GM18861 (cell line): Measurements from ENCODE around the gene CA5A.
"Not testable (repeated sequence)": the region's sequence is repeated elsewhere in the genome, so short reads cannot be mapped to it uniquely, and the experiment has no call there.

ENCODE experiments used
- ATAC-seq: cut with Tn5 transposase; IDR thresholded peaks from one replicate; pipeline ENCODE4 v1.9.1; 2021; ENCODE audit not compliant: unreplicated experiment

Gene CA5A

DNA sequence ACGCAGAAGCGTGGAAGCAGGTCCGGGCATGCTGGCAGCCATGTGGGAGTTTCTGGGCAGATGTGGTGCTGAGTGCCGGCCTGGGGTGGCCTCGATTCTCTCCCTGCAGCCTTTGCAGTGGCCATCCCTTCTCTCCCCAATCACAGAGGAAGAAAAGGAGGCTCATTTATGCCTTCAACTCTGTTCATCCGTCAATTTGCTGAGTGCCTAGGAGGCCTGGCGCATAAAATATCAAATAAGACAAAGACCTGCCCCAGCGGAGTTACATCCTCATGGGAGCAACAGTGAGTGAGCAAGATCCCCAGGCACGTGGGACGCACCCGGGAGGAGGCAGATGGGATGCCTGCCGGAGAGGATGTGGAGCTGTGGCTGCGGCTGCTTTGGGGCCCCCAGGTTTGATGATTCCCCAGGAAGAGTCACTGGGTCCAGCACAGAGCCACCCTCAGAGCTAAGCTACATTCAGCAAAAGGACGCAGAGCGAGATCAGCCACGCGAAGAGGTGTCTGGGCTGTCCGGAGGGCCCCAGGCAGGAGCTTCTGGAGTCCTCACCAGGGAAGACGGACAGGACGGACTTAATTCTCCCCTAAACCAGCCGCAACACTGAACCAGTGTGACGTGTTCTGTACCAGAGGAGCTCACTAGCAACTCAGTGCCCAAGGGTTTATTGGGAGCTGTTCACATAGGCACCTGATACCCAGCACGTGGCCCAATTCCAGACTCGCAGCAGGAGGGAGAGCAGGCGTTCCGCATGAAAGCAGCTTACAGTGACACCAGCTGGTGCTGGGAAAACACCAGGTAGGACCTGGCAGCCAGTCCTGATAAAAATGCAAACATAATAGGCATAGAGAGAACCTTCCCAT is 11.3 kb downstream of the CA5A start:
- no peak for ATAC-seq

DNA sequence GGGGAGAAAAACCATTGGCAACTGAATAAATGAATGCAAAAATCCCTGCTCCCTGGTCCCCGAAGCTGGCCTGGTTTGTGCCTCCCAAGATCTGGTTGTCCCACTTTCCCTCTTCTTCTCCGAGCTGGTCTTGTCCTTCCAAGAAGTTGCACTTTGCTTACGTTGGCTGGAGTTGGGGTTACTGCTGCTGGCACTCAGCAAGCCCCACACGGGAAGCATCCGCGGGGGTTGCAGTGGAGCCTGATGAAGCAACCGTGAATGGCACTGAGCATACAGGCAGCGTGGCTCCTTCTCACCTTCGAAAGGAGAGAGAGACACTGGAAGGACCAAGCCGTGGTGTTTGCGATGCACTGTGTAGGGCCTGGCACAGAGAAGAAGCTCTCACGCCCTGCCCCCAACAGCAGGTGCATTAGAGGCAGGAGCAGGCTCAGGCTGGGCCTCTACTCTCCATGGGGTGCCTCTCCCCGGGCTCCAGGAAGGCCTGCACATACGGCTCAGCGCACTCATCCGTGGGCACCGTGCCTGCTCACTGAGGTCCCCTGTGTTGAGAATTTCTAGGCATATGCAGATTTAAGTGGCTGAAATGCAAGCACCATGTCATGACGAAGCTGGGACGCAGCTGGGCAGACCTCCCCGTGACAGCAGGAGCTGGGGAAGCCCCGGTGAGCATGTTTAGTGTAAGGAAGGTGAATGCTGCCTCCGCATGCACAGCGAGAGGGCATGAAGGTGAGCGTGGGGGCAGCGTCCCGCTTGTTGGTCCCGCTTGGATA is 12.1 kb downstream of the CA5A start:
- no peak for ATAC-seq

DNA sequence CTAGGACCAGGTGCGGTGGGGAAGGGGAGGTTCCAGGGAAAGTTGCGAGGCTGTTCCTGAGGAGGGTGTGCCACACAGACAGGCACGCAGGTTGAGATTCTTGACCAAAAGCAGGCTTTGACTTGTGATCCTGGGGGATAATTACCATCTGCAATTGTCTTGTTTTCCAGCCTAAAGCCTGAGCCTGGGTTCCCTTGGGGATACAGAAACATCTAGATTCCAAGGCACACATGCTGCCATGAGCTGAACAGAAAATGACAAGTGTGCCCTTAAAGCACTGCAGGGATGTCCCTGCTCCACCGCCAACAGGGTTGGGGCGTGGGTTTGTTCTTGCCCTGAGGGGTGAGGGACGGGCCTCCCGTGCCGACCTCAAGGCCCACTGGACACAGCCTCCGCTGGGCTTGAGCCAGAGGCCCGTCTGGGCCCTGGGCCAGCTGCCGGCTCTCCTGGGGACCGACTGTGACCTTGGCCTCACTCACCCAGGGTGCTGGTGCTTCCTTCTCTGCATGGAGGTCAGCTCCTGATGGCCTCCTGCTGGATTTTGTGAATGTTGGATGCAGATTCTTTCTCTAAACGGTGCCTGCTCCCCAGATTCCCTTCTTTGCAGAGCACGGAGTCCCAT is 14.0 kb downstream of the CA5A start:
- no peak for ATAC-seq

DNA sequence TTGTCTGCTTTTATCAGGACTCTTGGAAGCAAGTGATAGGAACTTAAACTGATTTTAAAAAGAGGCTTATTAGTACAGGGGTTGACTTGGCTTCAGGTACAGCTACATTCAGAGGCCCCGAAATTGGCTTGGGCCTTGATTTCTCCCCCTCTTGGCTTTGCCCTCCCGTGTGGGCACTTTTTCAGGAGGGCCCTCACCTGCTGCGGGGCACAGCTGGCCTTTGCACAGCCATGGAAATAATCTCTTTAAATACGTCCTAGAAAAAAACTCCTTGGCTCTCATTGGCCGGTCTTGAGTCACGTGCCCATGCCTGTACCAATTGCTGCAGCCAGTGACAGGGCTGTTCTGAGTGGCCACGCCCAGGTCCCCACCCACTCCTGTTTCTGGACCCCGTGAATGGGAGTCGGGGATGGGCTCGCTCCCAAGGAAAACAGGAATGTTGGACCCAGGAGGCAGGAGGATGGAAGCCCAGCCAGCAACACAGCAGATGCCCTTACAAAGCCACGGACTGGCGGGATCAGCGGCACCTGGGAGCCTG is 15.0 kb downstream of the CA5A start:
- no peak for ATAC-seq

DNA sequence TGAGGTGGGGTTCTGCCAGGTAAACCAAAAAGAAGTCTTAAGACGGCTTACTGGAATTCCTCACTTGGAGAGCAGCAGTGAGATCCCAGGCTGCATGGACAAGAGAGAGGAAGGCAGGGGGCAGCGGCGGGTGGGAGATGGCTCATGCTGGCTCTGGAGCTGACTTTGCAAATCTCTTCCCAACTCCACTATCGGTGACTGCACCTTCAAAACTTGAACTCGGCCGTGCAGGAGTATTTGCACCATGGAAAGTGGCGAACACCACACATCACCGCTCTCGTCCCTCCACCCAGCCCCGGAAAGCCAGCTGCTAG is 16.7 kb downstream of the CA5A start:
- no peak for ATAC-seq

DNA sequence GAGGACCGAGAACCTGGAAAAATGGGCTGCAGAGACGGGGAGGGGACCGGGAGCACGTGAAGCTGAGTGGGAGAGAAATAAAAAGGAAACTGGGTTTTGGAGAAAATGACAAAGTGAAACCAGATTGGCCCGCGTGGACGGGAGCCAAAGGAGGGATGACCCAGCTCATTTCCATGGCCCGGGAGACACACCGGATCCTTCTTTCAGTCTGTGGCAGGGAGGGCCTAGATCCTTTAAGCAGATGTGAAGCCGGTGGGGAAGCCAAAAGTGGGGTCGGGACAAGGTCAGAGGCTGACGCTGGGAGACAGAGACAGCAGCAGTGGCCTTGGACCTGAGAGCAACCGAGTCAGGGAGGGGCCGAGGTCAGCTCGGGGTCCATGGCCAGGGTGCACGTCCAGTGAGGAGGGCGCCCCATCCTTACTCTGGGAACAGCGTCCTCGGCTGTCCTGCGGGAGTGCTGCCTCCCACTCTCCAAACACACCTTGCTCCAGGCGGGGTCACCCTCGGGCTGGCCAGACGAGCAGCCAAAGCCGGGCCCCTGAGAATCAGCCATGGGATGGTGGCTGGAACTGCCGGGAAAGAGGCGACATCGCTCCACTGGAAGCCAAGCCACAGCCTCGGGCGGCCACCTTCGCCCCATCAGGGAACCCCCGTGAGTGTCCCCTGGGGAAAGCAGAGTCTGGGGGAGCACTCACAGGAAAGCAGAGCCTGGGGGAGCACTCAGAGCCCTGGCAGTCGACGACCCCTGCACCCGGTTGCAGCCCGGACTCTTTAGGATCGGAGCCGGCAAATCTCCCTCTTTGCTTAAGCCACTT is 17.3 kb downstream of the CA5A start:
- ATAC-seq = no peak

DNA sequence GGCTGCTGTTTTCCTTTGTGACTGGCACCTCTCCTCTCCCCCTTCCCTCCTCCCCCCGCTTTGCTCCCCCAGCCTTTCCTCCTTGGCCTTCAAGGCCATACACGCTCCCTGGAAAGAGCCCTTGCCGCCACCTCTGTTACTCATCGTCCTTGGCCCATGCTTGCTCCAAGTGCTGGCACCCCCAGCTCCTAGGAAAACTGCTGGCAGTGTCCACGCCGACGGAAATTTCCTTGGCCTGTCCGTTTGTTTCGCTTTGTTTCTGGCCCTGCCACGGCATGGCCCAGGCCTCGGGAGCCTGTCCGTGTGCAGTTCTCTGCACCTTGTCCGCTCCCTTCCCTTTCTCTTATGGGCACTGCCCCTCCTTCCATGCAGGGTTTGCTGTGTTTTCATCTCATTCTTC is 18.0 kb downstream of the CA5A start:
- no peak for ATAC-seq

DNA sequence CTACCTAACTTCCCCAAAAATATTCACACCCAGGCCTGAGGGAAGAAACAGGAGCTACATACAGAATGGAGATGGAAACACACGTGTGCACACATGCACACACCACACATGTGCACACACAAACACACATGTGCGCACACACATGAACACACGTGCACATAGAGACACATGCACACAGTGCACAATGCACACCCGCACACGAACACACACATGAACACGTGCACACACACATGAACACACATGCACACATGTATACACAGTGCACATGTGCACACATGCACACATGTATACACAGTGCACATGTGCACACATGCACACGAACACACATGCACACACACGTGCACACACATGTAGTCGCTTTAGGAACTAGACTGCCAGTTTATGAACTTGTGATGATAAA is 18.8 kb downstream of the CA5A start:
- ATAC-seq = no peak

DNA sequence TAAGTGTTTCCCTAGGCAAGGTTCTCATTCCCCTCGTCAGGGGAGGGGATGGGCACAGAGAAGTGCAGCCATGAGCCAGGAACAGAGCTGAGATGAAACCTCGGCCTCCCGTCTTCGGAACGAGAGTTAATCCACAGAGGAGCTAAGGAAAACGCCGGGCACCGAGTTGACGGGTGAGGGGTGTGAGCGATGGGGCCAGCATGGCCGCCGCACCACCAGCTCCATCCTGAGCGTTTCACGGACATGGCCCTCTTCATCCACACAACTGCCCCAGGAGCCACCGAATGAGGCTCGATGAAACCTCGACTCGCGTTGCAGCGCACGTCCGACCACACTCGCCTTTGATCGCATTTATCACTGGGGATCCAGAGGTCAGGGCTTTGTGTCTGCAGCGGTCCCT is 21.5 kb downstream of the CA5A start:
- ATAC-seq = no peak

DNA sequence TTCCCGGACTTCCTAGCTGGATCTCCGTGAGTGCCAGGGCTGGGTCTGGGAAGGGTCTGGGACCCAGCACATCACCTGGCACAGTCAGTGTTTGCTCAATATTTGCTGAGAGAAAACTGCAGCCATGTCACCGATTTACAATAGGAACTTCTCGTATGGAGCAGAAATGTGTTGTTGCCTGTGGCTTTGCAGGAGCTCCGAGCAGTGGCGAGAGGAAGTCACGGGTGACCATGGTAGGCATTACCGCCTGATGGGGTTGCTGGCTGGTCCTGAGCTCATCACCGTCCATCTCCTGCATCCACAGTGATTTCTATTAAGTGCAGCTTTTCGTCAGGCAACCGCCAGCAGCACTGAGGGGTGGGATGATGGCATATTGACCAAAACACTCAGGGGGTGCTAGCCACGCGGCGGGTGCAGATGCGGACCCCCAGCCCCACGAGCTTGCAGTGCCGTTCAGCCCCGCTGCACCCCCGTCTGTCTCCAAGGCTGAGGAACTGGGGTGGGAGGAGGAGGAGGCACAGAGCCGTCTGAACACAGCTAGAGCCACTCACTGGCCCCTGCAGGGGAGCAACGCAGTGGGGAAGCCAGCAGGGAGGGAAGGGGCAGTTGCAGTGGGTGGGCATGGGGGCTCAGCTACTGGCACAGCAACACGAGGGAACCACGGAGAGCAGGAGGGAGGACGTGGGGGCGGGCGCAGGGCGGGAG is 22.2 kb downstream of the CA5A start:
- not testable (repeated sequence) for ATAC-seq

DNA sequence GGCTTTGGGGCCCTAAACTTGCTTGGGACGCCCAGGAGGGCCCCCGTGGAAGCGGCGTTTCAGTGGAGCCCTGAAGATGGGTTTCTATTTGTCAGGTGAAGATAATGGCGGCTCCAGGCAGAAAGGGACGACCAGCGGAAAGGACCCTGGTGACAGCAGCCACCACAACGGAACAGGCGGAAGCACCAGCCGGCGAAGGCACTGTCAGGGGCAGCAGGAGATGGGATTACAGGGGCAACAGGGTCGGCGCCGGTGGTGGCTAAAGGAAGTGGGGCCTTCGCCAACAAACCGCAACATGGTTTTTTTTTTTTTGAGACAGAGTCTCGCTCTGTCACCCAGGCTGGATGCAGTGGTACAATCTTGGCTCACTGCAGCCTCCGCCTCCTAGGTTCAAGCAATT is 23.6 kb downstream of the CA5A start:
- not testable (repeated sequence) for ATAC-seq

DNA sequence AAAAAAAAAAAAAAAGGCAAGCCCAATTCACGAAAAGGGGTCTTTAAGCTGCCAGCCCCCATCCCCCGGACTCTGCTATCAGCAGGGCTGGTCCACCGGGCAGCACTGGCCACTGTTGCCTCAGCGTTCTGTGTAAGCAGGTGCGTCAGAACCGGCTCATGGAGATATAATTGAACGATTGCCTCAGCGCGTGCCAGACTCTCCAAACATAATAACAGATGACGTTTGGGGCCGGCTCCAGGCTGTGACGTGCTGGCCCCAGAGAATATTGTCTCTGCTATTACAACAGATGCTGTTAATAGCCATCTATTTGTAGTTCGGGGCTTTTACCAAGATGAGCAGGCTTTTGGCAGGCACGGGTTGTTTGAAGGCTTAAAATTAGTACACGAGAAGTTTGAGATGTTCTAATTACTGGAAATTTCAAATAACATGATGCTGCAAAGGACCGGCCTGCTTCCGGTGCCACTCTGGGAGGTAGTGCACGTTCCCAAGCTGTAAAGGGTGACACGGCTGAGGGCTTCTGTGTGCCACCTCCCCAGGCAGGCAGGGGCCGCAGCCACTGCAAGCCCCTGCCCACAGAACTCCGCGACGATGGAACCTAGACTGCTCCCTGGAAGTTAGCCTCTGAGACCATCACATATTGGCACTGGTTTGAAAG is 25.1 kb downstream of the CA5A start:
- not testable (repeated sequence) for ATAC-seq

DNA sequence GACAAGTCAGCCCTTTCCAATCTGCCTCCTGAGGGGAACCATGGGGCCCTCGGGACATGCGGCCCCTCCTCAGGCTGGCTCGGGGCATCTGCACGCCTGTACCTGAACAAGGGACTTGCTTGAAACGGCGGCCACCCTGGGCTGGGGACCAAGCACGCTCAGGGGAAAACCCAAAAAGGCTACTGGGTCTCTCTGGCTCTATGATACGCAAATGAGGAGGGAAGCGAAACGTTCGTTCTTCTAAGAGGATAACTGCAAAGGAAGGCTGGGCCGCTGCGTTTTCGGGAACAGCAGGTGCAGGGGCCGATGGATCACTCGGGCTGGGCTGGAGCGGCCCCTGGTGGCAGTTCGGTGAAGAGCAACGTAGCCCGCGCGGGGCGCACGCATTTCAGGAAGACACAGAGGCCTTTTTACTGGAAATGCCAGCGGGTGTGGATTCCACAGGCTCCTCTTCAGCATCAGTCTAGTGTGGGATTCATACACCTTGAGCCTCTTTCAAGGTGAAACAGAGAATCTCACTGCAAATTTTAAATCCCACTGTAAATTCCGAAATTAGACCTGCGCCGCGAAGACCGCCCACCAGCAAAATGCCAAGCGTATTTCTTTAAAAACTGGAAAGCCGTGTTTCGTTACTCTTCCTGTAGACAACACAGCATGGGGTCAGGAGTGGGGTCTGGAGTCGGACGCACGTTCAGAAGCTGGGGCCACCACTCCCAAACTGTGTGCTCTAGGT is 27.0 kb downstream of the CA5A start:
- peak; percentile 78 for ATAC-seq

DNA sequence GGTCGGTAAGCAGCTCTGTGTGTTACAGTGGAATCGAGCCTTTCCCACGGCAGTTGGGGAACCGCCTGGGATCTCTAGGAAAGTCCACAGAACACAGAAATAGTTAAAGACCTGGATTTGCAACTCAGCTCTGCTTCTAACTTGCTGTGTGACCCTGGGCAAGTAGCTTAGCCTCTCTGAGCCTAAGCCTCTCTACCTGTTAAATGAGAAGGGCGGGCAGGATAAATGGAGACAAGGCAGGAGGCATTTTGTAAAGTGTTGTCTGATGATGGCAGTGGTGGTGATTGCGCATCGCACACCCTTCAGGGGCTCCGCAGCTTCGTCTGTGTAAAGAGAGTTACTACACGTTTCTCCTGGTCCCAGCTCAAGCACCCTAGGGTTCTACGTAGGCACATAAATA is 28.2 kb downstream of the CA5A start:
- ATAC-seq = not testable (repeated sequence)

DNA sequence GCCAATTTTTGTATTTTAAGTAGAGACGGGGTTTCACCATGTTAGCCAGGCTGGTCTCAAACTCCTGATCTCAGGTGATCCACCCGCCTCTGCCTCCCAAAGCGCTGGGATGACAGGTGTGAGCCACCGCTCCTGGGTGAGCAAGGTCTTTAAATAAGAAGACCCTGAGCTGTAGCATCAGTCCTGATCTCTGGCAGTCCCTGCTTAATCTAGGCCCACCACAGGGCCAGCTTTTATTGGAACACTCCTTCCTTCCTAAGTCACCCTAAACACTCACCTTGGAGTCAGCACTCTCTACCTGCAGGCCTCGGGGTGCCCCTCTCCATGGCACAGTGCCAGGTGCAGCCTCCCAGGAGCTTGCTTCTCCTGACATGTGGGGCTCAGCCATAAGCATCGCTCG is 30.8 kb downstream of the CA5A start:
- ATAC-seq = not testable (repeated sequence)

DNA sequence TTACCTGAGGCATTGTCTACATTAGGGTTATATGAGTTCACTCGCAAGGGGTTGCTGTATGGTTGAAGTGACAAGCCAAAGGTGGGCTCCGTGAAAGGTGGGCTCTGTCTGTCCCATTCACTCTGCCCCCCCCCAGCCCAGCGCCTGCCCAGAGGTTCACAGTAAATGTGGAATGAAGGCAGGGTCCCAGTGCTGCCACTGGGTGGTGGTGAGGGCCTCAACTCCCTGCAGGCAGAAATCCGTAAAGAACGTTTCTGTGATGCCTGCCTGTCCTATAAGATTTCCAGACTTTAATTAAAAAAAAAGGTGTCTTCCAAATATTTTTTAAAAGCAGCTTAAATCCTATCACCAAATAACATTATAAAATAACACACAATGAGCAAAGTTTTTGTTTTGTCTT is 31.4 kb downstream of the CA5A start:
- not testable (repeated sequence) for ATAC-seq

DNA sequence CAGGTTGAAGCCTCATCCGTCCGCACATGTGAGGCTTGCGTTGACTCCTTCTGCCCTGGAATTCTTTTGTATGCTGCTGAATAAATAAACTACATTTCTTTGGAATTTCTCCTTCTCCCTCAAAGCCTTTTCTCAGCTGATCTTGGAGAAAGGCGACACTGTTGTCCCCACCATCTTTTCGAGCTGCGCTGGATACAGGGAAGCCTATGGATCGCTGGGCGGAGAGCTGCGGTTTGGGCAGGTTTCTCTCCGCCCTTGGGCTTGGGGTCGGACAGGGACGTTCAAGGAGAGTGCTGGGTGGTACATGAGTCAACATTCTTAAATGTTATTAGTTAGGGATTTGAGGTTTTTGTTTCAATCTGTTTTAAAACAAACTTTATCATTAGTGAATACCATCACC is 35.8 kb downstream of the CA5A start:
- not testable (repeated sequence) for ATAC-seq

DNA sequence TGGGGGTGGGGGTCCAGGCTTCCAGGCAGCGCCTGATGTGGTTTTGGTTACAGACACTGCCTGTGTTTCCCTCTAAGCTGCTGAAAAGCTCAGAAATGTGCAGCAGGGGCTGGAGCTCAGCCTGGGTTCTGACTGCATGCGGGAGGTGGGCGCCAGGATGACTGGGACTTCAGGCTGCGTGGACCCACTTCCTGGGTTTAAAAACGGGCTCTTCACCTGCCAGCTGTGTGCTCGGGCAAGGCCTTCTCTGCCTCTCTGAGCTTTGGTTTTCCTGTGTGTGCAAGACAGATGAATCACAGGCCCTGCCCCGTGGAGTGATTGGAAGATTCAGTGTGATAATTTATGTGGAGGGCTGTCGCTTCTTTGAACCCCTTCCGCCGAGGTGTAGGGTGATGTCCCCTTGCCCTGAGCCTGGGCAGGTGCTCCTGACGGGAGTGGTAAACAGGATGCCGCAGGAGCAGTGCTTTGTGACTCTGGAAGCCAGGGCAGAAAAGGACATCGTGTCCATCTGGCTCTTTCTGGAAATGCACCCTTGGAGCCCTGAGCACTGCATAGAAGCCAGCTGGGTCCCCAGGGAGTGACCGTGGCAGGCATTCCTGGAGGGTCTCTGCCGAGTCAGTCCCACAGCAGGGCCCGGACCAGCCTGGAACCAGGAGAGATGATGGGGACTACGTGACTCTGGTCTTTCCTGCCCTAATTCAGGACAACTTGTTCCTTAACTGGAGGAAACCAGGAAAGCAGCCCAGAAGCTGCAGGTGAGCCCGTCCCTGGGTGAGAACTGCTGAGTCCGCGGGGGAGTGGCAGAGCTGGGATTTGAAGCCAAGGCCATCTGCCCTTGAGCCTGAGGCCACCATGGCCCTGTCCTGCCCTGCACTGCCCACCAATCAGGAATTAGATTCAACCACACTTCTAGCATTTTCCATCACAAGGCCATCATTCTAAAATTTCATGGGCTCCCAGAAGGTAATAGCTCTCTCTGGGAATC is 38.5 kb downstream of the CA5A start:
- ATAC-seq = no peak
